T-cell (primary cell): ENCODE results near the gene UNC5A. TPM values are rescaled to one million over a fixed set of nuclear protein-coding genes. Genes with fewer than 3 reads are reported as not detected.

Experiments used
- ATAC-seq, 4 experiments: fragments of 200-7000 bp in 3 of 4; fragments of 150-1000 bp in 1 of 4; cut with Tn5 transposase; replicated peaks in 1 of 4; 1 replicate in 3 of 4; 2 replicates in 1 of 4; pipeline ENCODE4 v1.10.0; 2021; ENCODE audit warnings: moderate library complexity in 3 of 4, mild to moderate bottlenecking in 2 of 4, moderate number of reproducible peaks in 1 of 4
- CTCF ChIA-PET, 2 donors: fragments of 300-600 bp; sonication (Branson Sonifier 250); formaldehyde crosslinking; loops; one replicate each; lab custom pipeline; 2022; ENCODE audit warnings: antibody characterized with exemption in 2 of 2; lab: Charles Lee
- POLR2A ChIA-PET, 2 donors: fragments of 300-600 bp; sonication (Branson Sonifier 250); formaldehyde crosslinking; loops; one replicate each; lab custom pipeline; 2022; ENCODE audit warnings: antibody characterized with exemption in 2 of 2; lab: Charles Lee
- DNase-seq, 35 experiments: peaks; one replicate each; pipeline versions ENCODE4 v3.0.0 to v3.0.0-alpha.2; 2013 to 2023
- H3K27ac ChIP-seq: one replicate; pipeline ENCODE4 v1.5.1; 2013; ENCODE audit warnings: low read length
- H3K27me3 ChIP-seq, 2 experiments: replicated peaks in 1 of 2; 1 replicate in 1 of 2; 2 replicates in 1 of 2; pipeline versions ENCODE4 v1.6.1 to v1.7.0; 2013; ENCODE audit warnings: low read length in 1 of 2, mixed read lengths in 1 of 2; ENCODE audit not compliant: control insufficient read depth in 2 of 2, insufficient read depth in 2 of 2; ENCODE audit errors: extremely low read depth in 1 of 2
- H3K36me3 ChIP-seq, 2 donors: 1 replicate in 1 of 2; 2 replicates in 1 of 2; pipeline versions ENCODE4 v1.6.1 to v1.7.0; 2013; ENCODE audit warnings: low read length in 1 of 2; ENCODE audit not compliant: control insufficient read depth in 2 of 2, insufficient read depth in 1 of 2; ENCODE audit errors: extremely low read depth in 1 of 2
- H3K4me1 ChIP-seq, 2 experiments: 1 replicate in 1 of 2; 2 replicates in 1 of 2; pipeline versions ENCODE4 v1.6.1 to v1.7.0; 2013; ENCODE audit warnings: low read length in 2 of 2, mixed read lengths in 1 of 2; ENCODE audit not compliant: insufficient read depth in 2 of 2, control insufficient read depth in 1 of 2; ENCODE audit errors: extremely low read depth in 1 of 2
- H3K4me3 ChIP-seq, 2 donors: 1 replicate in 1 of 2; 2 replicates in 1 of 2; pipeline versions ENCODE4 v1.5.1 to v1.7.0; 2013; ENCODE audit warnings: mild to moderate bottlenecking in 2 of 2, low read length in 1 of 2, moderate library complexity in 1 of 2; ENCODE audit not compliant: control insufficient read depth in 1 of 2; ENCODE audit errors: extremely low read depth in 1 of 2
- H3K9me3 ChIP-seq: 2 replicates; pipeline ENCODE4 v1.7.0; 2013
- H3K27ac Mint-ChIP-seq, 2 donors: one replicate each; pipeline ENCODE4 v1.8.0; 2020 to 2021; ENCODE audit warnings: mild to moderate bottlenecking in 2 of 2, mixed read lengths in 2 of 2
- H3K27me3 Mint-ChIP-seq, 2 donors: one replicate each; pipeline ENCODE4 v1.8.0; 2021 to 2022; ENCODE audit warnings: mixed read lengths in 2 of 2
- H3K36me3 Mint-ChIP-seq: one replicate; pipeline ENCODE4 v1.8.0; 2021; ENCODE audit warnings: mixed read lengths
- H3K4me1 Mint-ChIP-seq, 3 donors: one replicate each; pipeline ENCODE4 v1.8.0; 2020 to 2022; ENCODE audit warnings: mixed read lengths in 3 of 3, mild to moderate bottlenecking in 1 of 3
- H3K4me3 Mint-ChIP-seq, 3 donors: one replicate each; pipeline ENCODE4 v1.8.0; 2020 to 2022; ENCODE audit warnings: mild to moderate bottlenecking in 3 of 3, mixed read lengths in 3 of 3, moderate library complexity in 3 of 3
- H3K9me3 Mint-ChIP-seq, 3 donors: one replicate each; pipeline ENCODE4 v1.8.0; 2020 to 2022; ENCODE audit warnings: mixed read lengths in 3 of 3
- WGBS: methylation state at CpG from one replicate; pipeline ENCODE4 v1.1.5; 2013; ENCODE audit warnings: missing lambda C conversion rate; ENCODE audit not compliant: insufficient coverage; 5-methylcytosine and 5-hydroxymethylcytosine counted together
- total RNA-seq, 35 experiments: library from RNA in 6 of 35; stranded (reverse) in 6 of 35; fragments of 120-200 nt in 1 of 35; gene quantifications; one replicate each; pipeline versions ENCODE4 v1.2.1 to v1.2.4 and lab custom pipeline; 2013 to 2026

UNC5A gene
- total RNA-seq, 5 donors from 2014 or later (not counting 1 experiment from before 2014, with no cell fraction given) = not detected

DNA sequence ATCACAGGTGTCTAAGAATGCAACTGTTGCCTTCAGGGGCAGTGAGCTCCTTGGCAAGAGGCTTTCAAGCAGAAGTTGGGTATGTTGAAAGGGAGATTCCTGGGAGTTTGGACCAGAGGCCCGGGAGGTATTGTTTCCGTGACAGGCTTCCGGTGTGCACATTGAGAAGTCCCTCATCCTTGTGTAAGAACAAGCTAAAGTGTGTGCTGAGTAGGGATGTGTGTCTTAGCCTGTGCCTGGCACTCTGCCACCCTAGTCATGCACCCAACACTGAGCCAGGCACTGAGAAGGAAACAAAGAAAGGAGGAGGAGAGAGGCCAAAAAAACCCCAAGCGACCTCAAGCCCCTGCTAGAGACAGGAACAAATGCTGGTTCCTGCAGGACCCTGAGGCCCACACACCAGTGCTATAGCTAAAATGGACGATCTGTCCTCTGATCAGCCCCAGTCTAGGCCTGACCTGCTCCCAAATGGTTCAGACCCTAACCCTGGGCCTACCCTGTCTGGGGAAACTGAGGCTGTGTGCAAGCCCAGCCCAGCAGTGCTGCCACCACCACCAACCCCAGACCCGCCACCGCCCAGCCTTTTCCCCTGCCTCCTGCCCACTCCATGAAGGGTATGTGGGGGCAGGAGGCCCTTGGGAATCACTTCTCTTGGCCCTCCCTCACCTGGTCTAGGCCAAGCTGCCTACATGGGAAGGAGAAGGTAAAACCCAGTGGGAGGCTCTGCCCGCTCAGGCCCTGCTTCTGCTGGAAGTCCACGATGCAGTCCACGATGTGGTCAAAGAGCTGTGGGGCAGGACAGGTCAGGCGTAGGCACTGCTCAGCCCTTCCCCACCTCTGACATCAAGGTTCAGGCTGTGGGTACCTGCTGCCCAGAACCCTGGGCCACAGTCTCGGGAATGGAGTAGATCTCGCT is 76.2 kb downstream of the UNC5A start:
- Mint-ChIP-seq H3K27me3 (peaks cover 0 to 5% of the 10 kb centered on the region in 2 donors), H3K36me3 (no peaks in the 10 kb centered on the region), H3K4me3 (no peak overlapping the region), H3K27ac (no peak overlapping the region), H3K4me1 (peaks cover 0 to 6% (median 4%) of the 10 kb centered on the region in 3 donors), H3K9me3 (no peaks in the 10 kb centered on the region)
- 80% methylated on average over 7 of the region's 13 CpGs for WGBS
- H3K27ac ChIP-seq = no peak overlapping the region
- CTCF ChIA-PET = no interaction called here
- H3K9me3 ChIP-seq = no peaks in the 10 kb centered on the region
- no peak for ATAC-seq
- H3K4me3 ChIP-seq = no peak overlapping the region
- peaks cover 0 to 32% of the 10 kb centered on the region in 2 experiments for H3K27me3 ChIP-seq
- no peaks in the 10 kb centered on the region for H3K36me3 ChIP-seq
- DNase-seq = no peak
- peaks cover 0 to 2% of the 10 kb centered on the region in 2 experiments for H3K4me1 ChIP-seq
- POLR2A ChIA-PET = no interaction called here

DNA sequence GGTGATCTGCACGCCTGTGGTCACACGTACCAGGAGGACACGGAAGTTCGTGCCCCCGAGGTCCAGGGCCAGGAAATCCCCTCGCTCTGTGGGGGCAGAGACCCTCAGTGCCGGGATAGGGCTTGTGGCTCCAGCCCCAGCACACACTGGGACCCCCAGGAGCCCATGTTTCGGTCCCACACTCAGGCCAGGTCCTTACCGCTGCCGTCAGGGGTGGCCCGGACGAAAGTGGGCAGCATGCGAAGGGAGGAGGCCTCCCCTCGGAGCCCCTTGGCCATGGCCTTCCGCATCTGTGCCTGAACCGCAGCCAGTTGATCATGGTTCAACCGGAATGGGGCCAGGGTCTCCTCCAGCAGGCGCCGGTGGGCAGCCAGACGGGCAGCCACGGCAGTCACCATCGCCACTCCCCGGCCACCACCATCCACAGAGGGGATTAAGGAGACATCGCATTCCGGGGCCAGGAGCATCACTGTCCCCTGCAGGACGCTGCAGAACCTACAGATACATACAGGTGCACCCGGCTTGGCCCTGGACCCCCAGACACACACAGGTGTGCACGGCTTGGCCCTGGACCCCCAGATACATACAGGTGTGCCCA is 77.0 kb downstream of the UNC5A start:
- H3K4me3 Mint-ChIP-seq = no peak overlapping the region
- CTCF ChIA-PET = no interaction called here
- H3K9me3 ChIP-seq = no peaks in the 10 kb centered on the region
- no peak for DNase-seq
- peaks cover 0 to 2% of the 10 kb centered on the region in 2 experiments for H3K4me1 ChIP-seq
- H3K27ac ChIP-seq = no peak overlapping the region
- no peak overlapping the region for H3K4me3 ChIP-seq
- H3K27ac Mint-ChIP-seq = no peak overlapping the region
- 82% methylated on average over 28 of the region's 28 CpGs for WGBS
- no peaks in the 10 kb centered on the region for H3K36me3 ChIP-seq
- peaks cover 0 to 27% of the 10 kb centered on the region in 2 experiments for H3K27me3 ChIP-seq
- no peaks in the 10 kb centered on the region for H3K36me3 Mint-ChIP-seq
- H3K27me3 Mint-ChIP-seq = peaks cover 2 to 9% of the 10 kb centered on the region in 2 donors
- no peaks in the 10 kb centered on the region for H3K9me3 Mint-ChIP-seq
- POLR2A ChIA-PET = no interaction called here
- no peak for ATAC-seq
- peaks cover 0 to 6% (median 4%) of the 10 kb centered on the region in 3 donors for H3K4me1 Mint-ChIP-seq

DNA sequence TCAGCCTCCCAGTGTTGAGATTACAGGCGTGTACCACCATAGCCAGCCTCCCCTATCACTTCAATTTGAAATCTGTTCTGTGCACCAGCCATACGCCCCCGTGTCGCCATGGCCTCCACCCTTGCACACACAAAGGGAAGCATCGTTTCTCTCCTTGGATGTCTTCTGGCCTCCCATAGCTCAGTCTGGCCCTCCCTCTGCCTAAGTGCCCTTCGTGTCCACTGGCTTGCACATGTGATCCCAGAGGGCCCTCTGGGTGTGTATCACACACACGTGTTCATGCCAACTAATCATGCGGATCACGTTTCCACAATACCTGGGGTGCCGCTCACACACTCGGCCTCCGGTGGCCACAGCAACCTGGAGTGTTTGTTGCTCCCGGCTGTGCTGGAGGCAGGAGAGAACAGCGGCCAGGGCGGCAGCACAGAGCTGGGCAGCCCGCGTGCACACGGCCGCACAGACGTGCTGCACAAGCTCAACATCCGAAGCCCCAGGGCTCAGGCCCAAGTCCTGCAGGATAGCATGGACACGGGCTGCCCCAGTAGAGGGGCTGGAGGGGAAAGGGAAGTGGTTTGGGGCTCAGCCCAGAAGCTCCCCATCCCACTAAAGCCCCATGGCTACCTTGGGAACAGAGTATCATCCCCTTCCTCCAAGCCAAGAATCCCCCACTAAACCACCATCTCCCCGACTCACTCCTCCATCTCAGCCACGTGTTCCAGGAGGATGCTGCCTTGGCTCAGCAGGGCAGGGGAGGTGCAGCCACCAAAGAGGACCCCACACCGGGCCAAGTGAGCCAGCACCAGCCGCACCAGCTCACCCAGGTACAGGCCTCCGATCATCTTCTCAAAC is 77.9 kb downstream of the UNC5A start:
- no peak overlapping the region for H3K27ac ChIP-seq
- no peak overlapping the region for H3K27ac Mint-ChIP-seq
- H3K36me3 ChIP-seq = no peaks in the 10 kb centered on the region
- no peaks in the 10 kb centered on the region for H3K36me3 Mint-ChIP-seq
- peaks cover 0 to 31% of the 10 kb centered on the region in 2 experiments for H3K27me3 ChIP-seq
- ChIA-PET POLR2A (no interaction called here), CTCF (no interaction called here)
- peaks cover 0 to 2% of the 10 kb centered on the region in 2 experiments for H3K4me1 ChIP-seq
- no peak overlapping the region for H3K4me3 ChIP-seq
- peaks cover 2 to 9% of the 10 kb centered on the region in 2 donors for H3K27me3 Mint-ChIP-seq
- no peak for DNase-seq
- no peaks in the 10 kb centered on the region for H3K9me3 ChIP-seq
- no peak for ATAC-seq
- H3K9me3 Mint-ChIP-seq = no peaks in the 10 kb centered on the region
- 90% methylated on average over 22 of the region's 27 CpGs for WGBS
- no peak overlapping the region for H3K4me3 Mint-ChIP-seq
- peaks cover 0 to 6% (median 4%) of the 10 kb centered on the region in 3 donors for H3K4me1 Mint-ChIP-seq

DNA sequence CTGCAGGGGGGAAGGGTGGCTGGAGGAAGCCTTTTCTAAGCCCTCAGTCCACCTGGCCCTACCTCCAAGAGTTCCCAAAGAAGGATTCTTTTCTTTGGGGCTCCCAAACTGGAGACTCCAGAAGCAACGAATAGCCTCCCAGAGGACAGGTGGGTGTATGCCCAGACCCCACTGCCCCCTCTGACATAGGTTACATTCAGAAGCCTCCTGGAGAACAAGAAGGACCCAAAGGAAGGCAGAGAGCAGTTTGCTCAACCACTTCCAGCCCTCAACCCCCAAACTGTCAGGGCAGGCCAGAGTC is 78.5 kb downstream of the UNC5A start:
- Mint-ChIP-seq H3K9me3 (no peaks in the 10 kb centered on the region), H3K27ac (no peak overlapping the region)

DNA sequence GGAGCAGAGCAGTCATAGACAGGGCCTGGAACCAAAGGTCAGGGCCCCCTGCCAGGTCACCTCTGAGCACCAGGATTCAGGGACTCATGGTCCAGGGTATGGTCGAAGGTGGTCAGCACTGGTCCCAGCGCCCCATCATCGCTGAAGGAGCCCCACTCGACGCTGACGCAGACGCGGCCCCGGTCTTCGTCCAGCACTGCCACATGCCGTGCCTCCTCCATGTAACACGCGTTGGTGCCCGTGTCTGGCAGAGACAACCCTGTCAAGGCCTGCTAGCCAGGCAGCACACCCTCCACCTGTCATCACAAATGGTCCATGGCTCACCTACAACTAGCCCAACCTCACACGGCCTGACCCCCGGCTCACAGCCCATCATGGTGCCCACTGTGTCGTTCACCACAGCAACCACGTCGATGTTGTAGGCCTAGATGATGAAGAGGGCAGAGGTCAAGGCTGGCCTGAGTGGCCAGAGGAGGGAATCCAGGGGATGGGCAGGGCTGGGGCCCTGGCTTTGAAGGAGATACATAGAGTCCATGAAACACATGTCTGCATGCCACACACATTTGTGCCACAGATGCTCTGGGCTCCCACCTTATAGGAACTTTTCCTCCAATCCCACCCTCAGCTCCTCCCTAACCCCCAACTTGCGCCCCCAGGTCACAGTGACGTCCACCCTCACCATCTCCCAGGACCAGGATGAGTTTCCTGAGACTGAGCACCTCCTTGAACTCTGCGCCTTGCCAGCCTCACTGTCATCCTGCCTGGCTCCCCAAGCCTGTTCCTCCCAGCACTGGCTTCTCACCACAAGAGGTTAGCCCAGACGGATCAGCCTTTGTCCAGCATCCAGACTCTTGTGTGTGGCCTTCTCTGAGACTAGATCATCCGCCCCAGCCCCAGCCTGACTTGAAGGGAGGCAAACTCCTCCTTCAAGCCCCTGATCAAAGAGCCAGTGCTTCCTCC is 79.2 kb downstream of the UNC5A start:
- peaks cover 0 to 5% (median 4%) of the 10 kb centered on the region in 3 donors for H3K4me1 Mint-ChIP-seq
- Histone ChIP-seq H3K4me1 (peaks cover 0 to 2% of the 10 kb centered on the region in 2 experiments), H3K27me3 (peaks cover 0 to 31% of the 10 kb centered on the region in 2 experiments), H3K36me3 (no peaks in the 10 kb centered on the region), H3K9me3 (no peaks in the 10 kb centered on the region), H3K4me3 (no peak overlapping the region), H3K27ac (no peak overlapping the region)
- ChIA-PET POLR2A (no interaction called here), CTCF (no interaction called here)
- DNase-seq = peak in 1 of 35 experiments; percentile 11
- no peaks in the 10 kb centered on the region for H3K9me3 Mint-ChIP-seq
- no peak overlapping the region for H3K4me3 Mint-ChIP-seq
- H3K27me3 Mint-ChIP-seq = peaks cover 2 to 9% of the 10 kb centered on the region in 2 donors
- no peak overlapping the region for H3K27ac Mint-ChIP-seq
- H3K36me3 Mint-ChIP-seq = no peaks in the 10 kb centered on the region
- WGBS = 87% methylated on average over 19 of the region's 24 CpGs
- no peak for ATAC-seq

More for the DNA sequence above, 78.5 kb downstream of the UNC5A start:
- ChIA-PET POLR2A (no interaction called here), CTCF (no interaction called here)
- no peaks in the 10 kb centered on the region for H3K9me3 ChIP-seq
- Mint-ChIP-seq H3K4me1 (peaks cover 0 to 6% (median 4%) of the 10 kb centered on the region in 3 donors), H3K4me3 (no peak overlapping the region), H3K36me3 (no peaks in the 10 kb centered on the region), H3K27me3 (peaks cover 2 to 9% of the 10 kb centered on the region in 2 donors)
- ATAC-seq = no peak
- WGBS = no CpG with 5 or more reads among the region's 1 CpG
- no peaks in the 10 kb centered on the region for H3K36me3 ChIP-seq
- no peak for DNase-seq
- no peak overlapping the region for H3K4me3 ChIP-seq
- H3K4me1 ChIP-seq = peaks cover 0 to 2% of the 10 kb centered on the region in 2 experiments
- no peak overlapping the region for H3K27ac ChIP-seq
- H3K27me3 ChIP-seq = peaks cover 0 to 31% of the 10 kb centered on the region in 2 experiments
